22Rv1 (cell line): Measurements from ENCODE around the gene INSIG2.

Experiments
- H3K27ac ChIP-seq: fragments of 450-650 bp; 2 replicates; pipeline ENCODE4 v1.5.1; 2017
- ZFX ChIP-seq: fragments of 450-650 bp; IDR thresholded peaks from 2 replicates; pipeline ENCODE4 v1.6.1; 2017; ENCODE audit warnings: antibody characterized with exemption, borderline replicate concordance
- TF ChIP-seq, protein P1 (sequence below): fragments of 450-650 bp; IDR thresholded peaks from 2 replicates; pipeline ENCODE4 v1.5.1; 2017; ENCODE audit warnings: mild to moderate bottlenecking

Gene INSIG2

GRCh38 chr2:118146315-118147283 lies 58.3 kb downstream of the INSIG2 start:
- TF ChIP-seq, protein P1, sequence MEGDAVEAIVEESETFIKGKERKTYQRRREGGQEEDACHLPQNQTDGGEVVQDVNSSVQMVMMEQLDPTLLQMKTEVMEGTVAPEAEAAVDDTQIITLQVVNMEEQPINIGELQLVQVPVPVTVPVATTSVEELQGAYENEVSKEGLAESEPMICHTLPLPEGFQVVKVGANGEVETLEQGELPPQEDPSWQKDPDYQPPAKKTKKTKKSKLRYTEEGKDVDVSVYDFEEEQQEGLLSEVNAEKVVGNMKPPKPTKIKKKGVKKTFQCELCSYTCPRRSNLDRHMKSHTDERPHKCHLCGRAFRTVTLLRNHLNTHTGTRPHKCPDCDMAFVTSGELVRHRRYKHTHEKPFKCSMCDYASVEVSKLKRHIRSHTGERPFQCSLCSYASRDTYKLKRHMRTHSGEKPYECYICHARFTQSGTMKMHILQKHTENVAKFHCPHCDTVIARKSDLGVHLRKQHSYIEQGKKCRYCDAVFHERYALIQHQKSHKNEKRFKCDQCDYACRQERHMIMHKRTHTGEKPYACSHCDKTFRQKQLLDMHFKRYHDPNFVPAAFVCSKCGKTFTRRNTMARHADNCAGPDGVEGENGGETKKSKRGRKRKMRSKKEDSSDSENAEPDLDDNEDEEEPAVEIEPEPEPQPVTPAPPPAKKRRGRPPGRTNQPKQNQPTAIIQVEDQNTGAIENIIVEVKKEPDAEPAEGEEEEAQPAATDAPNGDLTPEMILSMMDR = no peak
- TF ChIP-seq ZFX = no peak
- no peak overlapping the region for H3K27ac ChIP-seq

- no peak overlapping the region for H3K27ac ChIP-seq
- TF ChIP-seq, protein P1 = no peak
- TF ChIP-seq ZFX = no peak
These were observed 59.9 kb downstream of the INSIG2 start for GRCh38 chr2:118148133-118148532.

DNA sequence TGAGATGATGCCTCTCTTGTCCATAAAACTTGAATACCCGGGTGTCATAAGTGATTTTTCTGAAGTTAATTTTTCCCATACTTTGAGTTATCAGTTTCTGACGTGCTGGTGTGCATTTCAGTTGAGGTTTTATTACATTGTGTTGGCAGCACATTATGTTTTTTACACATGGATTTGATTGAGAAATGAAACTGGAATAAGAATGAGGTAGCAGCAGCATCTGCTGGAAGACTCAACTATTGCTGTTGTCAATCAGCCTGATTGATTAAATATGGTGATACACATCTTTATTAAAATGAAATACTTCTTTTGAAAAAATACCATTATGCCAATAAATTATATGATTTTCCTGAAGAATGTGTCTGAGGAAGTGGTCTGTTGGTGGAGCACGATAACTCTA lies 60.5 kb downstream of the INSIG2 start:
- TF ChIP-seq, protein P1 = no peak
- H3K27ac ChIP-seq = no peak overlapping the region

DNA sequence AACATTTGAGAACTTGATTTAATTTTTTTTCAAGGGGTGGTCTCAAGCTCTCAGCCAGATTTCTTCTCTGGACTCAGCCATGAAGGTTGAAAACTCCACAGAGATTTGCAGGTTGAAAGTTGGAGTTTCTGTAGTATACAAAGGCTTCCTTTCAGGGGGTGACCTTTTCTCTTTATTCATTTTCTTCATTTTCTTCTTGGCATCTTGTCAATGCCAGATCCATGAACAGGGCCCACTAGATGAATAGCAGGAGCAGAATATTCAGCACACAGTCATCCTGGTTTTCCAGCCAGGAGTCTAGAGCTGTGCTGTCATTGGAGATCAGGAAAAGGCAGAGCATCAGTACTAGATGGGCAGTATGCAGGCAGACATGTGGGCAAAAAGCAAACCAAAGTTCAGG lies 62.0 kb downstream of the INSIG2 start:
- no peak overlapping the region for H3K27ac ChIP-seq
- TF ChIP-seq, protein P1 = no peak
- TF ChIP-seq ZFX = no peak

- H3K27ac ChIP-seq = no peak overlapping the region
- TF ChIP-seq, protein P1 = no peak
- no peak for TF ChIP-seq ZFX
These were observed 63.6 kb downstream of the INSIG2 start for GRCh38 chr2:118151831-118152230.

GRCh38 chr2:118153433-118153832 lies 65.2 kb downstream of the INSIG2 start:
- no peak overlapping the region for H3K27ac ChIP-seq
- TF ChIP-seq, protein P1 = no peak
- no peak for TF ChIP-seq ZFX

GRCh38 chr2:118154176-118154575 lies 65.9 kb downstream of the INSIG2 start:
- H3K27ac ChIP-seq = no peak overlapping the region
- TF ChIP-seq, protein P1 = no peak
- TF ChIP-seq ZFX = no peak
